ENCODE results near the gene CHL1.

Gene CHL1

DNA sequence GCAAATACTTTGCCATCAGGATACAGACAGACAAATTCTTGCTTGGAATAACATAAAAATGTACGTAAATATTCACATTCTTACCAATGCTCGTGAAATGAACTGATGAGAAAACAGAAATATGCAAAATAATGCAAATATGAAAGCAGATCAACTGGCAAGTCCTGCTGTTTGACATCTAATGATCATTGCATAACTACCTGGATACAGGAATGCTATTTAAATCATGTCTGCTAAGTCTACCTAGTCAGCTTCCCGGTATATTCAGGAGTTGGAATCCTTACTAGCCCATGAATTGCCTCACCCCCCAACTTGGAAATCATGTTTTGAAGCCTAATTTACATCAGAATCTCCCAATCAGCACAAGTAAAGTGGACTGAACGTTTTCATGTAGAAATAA lies 230.6 kb downstream of the CHL1 start:
- H3K36me3 ChIP-seq: no peaks in the 10 kb centered on the region
- no peaks in the 10 kb centered on the region for H3K9me3 ChIP-seq
- TF ChIP-seq, protein P1, sequence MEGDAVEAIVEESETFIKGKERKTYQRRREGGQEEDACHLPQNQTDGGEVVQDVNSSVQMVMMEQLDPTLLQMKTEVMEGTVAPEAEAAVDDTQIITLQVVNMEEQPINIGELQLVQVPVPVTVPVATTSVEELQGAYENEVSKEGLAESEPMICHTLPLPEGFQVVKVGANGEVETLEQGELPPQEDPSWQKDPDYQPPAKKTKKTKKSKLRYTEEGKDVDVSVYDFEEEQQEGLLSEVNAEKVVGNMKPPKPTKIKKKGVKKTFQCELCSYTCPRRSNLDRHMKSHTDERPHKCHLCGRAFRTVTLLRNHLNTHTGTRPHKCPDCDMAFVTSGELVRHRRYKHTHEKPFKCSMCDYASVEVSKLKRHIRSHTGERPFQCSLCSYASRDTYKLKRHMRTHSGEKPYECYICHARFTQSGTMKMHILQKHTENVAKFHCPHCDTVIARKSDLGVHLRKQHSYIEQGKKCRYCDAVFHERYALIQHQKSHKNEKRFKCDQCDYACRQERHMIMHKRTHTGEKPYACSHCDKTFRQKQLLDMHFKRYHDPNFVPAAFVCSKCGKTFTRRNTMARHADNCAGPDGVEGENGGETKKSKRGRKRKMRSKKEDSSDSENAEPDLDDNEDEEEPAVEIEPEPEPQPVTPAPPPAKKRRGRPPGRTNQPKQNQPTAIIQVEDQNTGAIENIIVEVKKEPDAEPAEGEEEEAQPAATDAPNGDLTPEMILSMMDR (IDR thresholded peaks at IDR 0.05): no peak
- H3K4me1 ChIP-seq: no peaks in the 10 kb centered on the region
- H3K27ac ChIP-seq: no peak overlapping the region
- H3K4me3 ChIP-seq: no peak overlapping the region
- intact Hi-C loops (cut with DNase I; ENCODE audit: low total_unique reads): no loop called here
- H3K27me3 ChIP-seq: no peaks in the 10 kb centered on the region
- DNase-seq: no peak

DNA sequence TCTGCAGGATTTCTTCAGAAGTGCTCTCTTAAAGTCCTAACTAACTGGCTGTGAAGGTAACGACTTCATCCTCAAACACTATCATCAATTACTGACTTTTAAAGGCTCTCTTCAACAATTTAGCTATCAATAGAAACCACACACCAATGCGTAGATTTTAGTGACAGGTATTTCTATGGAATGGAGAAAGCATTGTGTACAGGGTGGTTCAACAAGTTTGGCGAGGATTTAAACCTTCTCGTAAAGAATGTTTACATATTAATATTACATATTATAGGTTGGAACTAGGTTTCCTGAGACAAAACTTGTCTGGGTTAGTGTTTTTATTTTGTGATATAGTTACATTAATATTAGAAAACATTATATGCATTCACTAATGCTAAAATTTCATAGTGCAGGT lies 233.6 kb downstream of the CHL1 start:
- TF ChIP-seq, protein P1 (IDR thresholded peaks at IDR 0.05): no peak
- H3K9me3 ChIP-seq: no peaks in the 10 kb centered on the region
- H3K27me3 ChIP-seq: no peaks in the 10 kb centered on the region
- intact Hi-C loops (cut with DNase I; ENCODE audit: low total_unique reads): no loop called here
- no peak overlapping the region for H3K4me3 ChIP-seq
- no peaks in the 10 kb centered on the region for H3K4me1 ChIP-seq
- no peak overlapping the region for H3K27ac ChIP-seq
- no peaks in the 10 kb centered on the region for H3K36me3 ChIP-seq
- DNase-seq: no peak

DNA sequence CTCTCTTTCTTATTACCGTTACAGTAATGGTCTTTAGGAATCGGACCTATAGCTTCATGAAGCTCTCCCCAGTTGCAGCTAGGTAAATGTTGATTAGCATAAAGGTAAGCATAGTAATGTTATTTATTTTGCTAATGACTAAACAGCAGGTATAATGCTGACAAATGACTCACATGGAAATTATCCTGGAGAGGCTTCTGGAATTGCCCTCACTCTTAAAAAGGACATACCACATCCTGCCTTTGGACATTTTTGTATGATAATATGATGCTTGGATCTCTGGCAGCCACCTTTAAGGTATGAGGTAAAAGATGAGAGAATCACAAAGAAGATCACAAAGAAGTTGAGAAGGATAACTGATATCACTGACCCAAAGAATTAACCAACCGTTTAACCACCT lies 238.6 kb downstream of the CHL1 start:
- intact Hi-C loops (cut with DNase I; ENCODE audit: low total_unique reads): no loop called here

DNA sequence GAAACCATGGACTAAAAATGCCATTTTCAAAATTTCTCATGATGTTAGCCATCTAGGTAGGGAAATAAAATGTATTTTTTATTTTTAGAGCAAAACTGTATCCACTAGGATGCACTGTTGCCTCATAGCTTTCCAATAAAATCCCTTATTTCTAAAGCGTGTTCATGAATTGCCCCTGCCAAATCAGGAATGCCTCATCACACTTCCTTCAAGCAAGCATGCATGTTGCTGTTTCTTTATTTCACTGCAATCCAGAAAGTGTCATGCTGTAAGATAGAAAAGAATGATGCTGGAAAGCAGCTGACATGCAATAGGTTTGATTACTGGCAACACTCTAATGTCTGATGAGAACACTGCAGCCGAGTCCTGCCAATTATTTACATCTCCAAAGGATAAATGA lies 239.5 kb downstream of the CHL1 start:
- TF ChIP-seq, protein P1 (IDR thresholded peaks at IDR 0.05): no peak
- H3K4me1 ChIP-seq: no peaks in the 10 kb centered on the region
- no peaks in the 10 kb centered on the region for H3K36me3 ChIP-seq
- no peak for DNase-seq
- H3K9me3 ChIP-seq: no peaks in the 10 kb centered on the region
- intact Hi-C loops (cut with DNase I; ENCODE audit: low total_unique reads): no loop called here
- no peak overlapping the region for H3K4me3 ChIP-seq
- no peaks in the 10 kb centered on the region for H3K27me3 ChIP-seq
- H3K27ac ChIP-seq: no peak overlapping the region

More for the DNA sequence above, 238.6 kb downstream of the CHL1 start:
- Histone ChIP-seq H3K27ac (no peak overlapping the region), H3K36me3 (no peaks in the 10 kb centered on the region), H3K27me3 (no peaks in the 10 kb centered on the region), H3K4me3 (no peak overlapping the region), H3K4me1 (no peaks in the 10 kb centered on the region), H3K9me3 (no peaks in the 10 kb centered on the region)
- DNase-seq: no peak
- TF ChIP-seq, protein P1 (IDR thresholded peaks at IDR 0.05): no peak

DNA sequence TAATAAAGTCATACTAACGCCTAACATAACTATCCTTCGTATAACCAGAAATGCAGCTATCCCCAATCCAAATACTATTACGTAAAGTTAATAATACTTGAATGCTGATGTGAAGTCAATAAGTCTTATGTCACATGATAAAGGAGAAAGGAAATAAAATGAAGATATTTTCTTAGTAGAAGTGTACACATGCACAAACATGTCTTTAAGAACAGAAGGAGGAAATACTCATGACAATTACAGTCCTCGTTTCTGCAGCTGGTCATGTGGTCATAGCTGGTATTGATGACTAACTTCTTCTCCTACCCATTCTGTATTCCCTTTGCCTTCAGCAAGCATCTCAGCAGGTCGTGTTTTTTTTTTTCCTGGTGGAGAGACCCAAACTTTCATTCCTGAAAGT lies 244.3 kb downstream of the CHL1 start:
- no peaks in the 10 kb centered on the region for H3K9me3 ChIP-seq
- H3K36me3 ChIP-seq: no peaks in the 10 kb centered on the region
- no peaks in the 10 kb centered on the region for H3K4me1 ChIP-seq
- intact Hi-C loops (cut with DNase I; ENCODE audit: low total_unique reads): no loop called here
- H3K4me3 ChIP-seq: no peak overlapping the region
- H3K27me3 ChIP-seq: no peaks in the 10 kb centered on the region
- no peak overlapping the region for H3K27ac ChIP-seq
- DNase-seq: no peak
- TF ChIP-seq, protein P1 (IDR thresholded peaks at IDR 0.05): no peak

DNA sequence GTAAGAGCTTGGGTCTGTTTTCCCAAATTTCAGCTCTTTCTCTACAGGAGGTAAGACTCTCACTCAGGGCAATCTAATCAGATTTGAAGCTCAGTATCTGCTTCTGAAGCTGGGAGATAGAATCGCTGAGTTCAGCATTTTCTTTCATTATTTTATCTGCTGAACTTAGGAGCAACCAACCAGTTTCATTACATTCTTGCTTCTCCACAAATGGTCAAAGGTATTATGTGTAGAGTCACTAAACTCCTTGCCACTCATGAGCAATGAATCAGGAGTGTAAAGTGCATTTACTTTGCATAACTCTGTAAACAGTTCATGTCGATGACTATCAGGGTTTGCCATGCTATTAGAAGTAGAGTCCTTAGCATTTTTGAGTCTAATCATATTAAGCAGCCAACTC lies 249.4 kb downstream of the CHL1 start:
- H3K9me3 ChIP-seq: no peaks in the 10 kb centered on the region

More for the DNA sequence above, 249.4 kb downstream of the CHL1 start:
- no peaks in the 10 kb centered on the region for H3K27me3 ChIP-seq
- H3K4me1 ChIP-seq: no peaks in the 10 kb centered on the region
- TF ChIP-seq, protein P1 (IDR thresholded peaks at IDR 0.05): no peak
- no peak overlapping the region for H3K4me3 ChIP-seq
- intact Hi-C loops (cut with DNase I; ENCODE audit: low total_unique reads): no loop called here
- H3K36me3 ChIP-seq: no peaks in the 10 kb centered on the region
- no peak overlapping the region for H3K27ac ChIP-seq
- DNase-seq: no peak
